Vagina (tissue), 2 donors: Measurements from ENCODE around the gene TMTC2. TPM values are rescaled to one million over a fixed set of nuclear protein-coding genes. Genes with fewer than 3 reads are reported as not detected.

Experiments
- DNase-seq, 2 donors: peaks; one replicate each; pipeline ENCODE4 v3.0.0-alpha.2; 2017; ENCODE audit errors: extremely low spot score in 2 of 2
- H3K27ac ChIP-seq: fragments of 200-600 bp; sonication (generic); one replicate; pipeline ENCODE4 v1.5.1; 2019
- H3K27me3 ChIP-seq: fragments of 200-600 bp; sonication (generic); one replicate; pipeline ENCODE4 v1.5.1; 2019
- H3K36me3 ChIP-seq, 2 donors: fragments of 200-600 bp; sonication (generic); one replicate each; pipeline ENCODE4 v1.5.1; 2017 to 2019
- H3K4me1 ChIP-seq: fragments of 200-600 bp; sonication (generic); one replicate; pipeline ENCODE4 v1.5.1; 2019
- H3K4me3 ChIP-seq, 2 donors: fragments of 200-600 bp; sonication (generic); 1 replicate in 1 of 2; 2 replicates in 1 of 2; pipeline ENCODE4 v1.5.1; 2016 to 2019
- H3K9me3 ChIP-seq: fragments of 200-600 bp; sonication (generic); one replicate; pipeline ENCODE4 v1.5.1; 2019
- CTCF ChIP-seq, 3 experiments: fragments of 450-650 bp in 2 of 3; fragments of 200-600 bp in 1 of 3; sonication (generic) in 1 of 3; IDR thresholded peaks; one replicate each; pipeline ENCODE4 v1.5.1; 2017 to 2019; ENCODE audit warnings: antibody characterized with exemption in 3 of 3, mild to moderate bottlenecking in 2 of 3, moderate library complexity in 2 of 3
- POLR2A ChIP-seq, 2 donors: fragments of 450-650 bp; IDR thresholded peaks; one replicate each; pipeline ENCODE4 v1.6.1; 2017; ENCODE audit warnings: antibody characterized with exemption in 2 of 2, mild to moderate bottlenecking in 2 of 2, moderate library complexity in 2 of 2
- POLR2AphosphoS5 ChIP-seq, 2 donors: sonication (generic); formaldehyde crosslinking; IDR thresholded peaks; one replicate each; pipeline ENCODE4 v1.9.0; 2017; ENCODE audit warnings: antibody characterized with exemption in 2 of 2, mild to moderate bottlenecking in 2 of 2, low read depth in 1 of 2; ENCODE audit not compliant: insufficient read depth in 1 of 2
- intact Hi-C: fragments of 100-400 bp; cut with DNase I; formaldehyde crosslinking; loops from one replicate; pipeline ENCODE4 v1.15.1; 2023
- total RNA-seq: library from RNA; depleted of rRNA; stranded (reverse); fragments of >200 nt; gene quantifications from one replicate; pipeline ENCODE4 v1.2.3, GENCODE V29; 2016

TMTC2 gene
- total RNA-seq, 1 donor from 2014 or later, result 15.5 TPM

GRCh38 chr12:82971584-82971983, 284.9 kb downstream of the TMTC2 start:
- Histone ChIP-seq H3K27me3 (no peaks in the 10 kb centered on the region), H3K4me3 (no peak overlapping the region), H3K4me1 (no peaks in the 10 kb centered on the region), H3K36me3 (no peaks in the 10 kb centered on the region), H3K9me3 (no peaks in the 10 kb centered on the region), H3K27ac (no peak overlapping the region)
- no peak for DNase-seq
- TF ChIP-seq POLR2AphosphoS5 (IDR thresholded peaks at IDR 0.05; ENCODE audit: insufficient read depth in 1 of 2, low read depth in 1 of 2), result no peak
- no peak for TF ChIP-seq POLR2A (IDR thresholded peaks at IDR 0.05)
- no peak for TF ChIP-seq CTCF (IDR thresholded peaks at IDR 0.05)
- intact Hi-C loops, result no loop called here

GRCh38 chr12:82972624-82973023, 285.9 kb downstream of the TMTC2 start:
- intact Hi-C loops, result no loop called here
- no peak overlapping the region for H3K27ac ChIP-seq
- DNase-seq, result no peak

GRCh38 chr12:82973592-82973991, 286.9 kb downstream of the TMTC2 start:
- Histone ChIP-seq H3K36me3 (no peaks in the 10 kb centered on the region), H3K9me3 (no peaks in the 10 kb centered on the region), H3K27me3 (no peaks in the 10 kb centered on the region), H3K27ac (no peak overlapping the region), H3K4me3 (no peak overlapping the region), H3K4me1 (no peaks in the 10 kb centered on the region)
- DNase-seq, result no peak
- no peak for TF ChIP-seq POLR2A (IDR thresholded peaks at IDR 0.05)
- TF ChIP-seq CTCF (IDR thresholded peaks at IDR 0.05), result no peak
- no peak for TF ChIP-seq POLR2AphosphoS5 (IDR thresholded peaks at IDR 0.05; ENCODE audit: insufficient read depth in 1 of 2, low read depth in 1 of 2)
- intact Hi-C loops, result no loop called here

More at GRCh38 chr12:82972624-82973023, 285.9 kb downstream of the TMTC2 start:
- Histone ChIP-seq H3K9me3 (no peaks in the 10 kb centered on the region), H3K27me3 (no peaks in the 10 kb centered on the region), H3K36me3 (no peaks in the 10 kb centered on the region), H3K4me3 (no peak overlapping the region), H3K4me1 (no peaks in the 10 kb centered on the region)
- TF ChIP-seq POLR2AphosphoS5 (IDR thresholded peaks at IDR 0.05; ENCODE audit: insufficient read depth in 1 of 2, low read depth in 1 of 2) (no peak), CTCF (IDR thresholded peaks at IDR 0.05) (no peak), POLR2A (IDR thresholded peaks at IDR 0.05) (no peak)

GRCh38 chr12:82981150-82981549, 294.4 kb downstream of the TMTC2 start:
- H3K27ac ChIP-seq, result no peak overlapping the region
- H3K36me3 ChIP-seq, result no peaks in the 10 kb centered on the region
- H3K4me1 ChIP-seq, result no peaks in the 10 kb centered on the region
- TF ChIP-seq POLR2A (IDR thresholded peaks at IDR 0.05) (no peak), POLR2AphosphoS5 (IDR thresholded peaks at IDR 0.05; ENCODE audit: insufficient read depth in 1 of 2, low read depth in 1 of 2) (no peak), CTCF (IDR thresholded peaks at IDR 0.05) (no peak)
- H3K27me3 ChIP-seq, result no peaks in the 10 kb centered on the region
- H3K4me3 ChIP-seq, result no peak overlapping the region
- intact Hi-C loops, result no loop called here
- no peak for DNase-seq
- no peaks in the 10 kb centered on the region for H3K9me3 ChIP-seq

GRCh38 chr12:82994117-82994516, 307.4 kb downstream of the TMTC2 start:
- Histone ChIP-seq H3K36me3 (no peaks in the 10 kb centered on the region), H3K4me3 (no peak overlapping the region), H3K27me3 (no peaks in the 10 kb centered on the region), H3K9me3 (no peaks in the 10 kb centered on the region), H3K4me1 (no peaks in the 10 kb centered on the region), H3K27ac (no peak overlapping the region)
- no peak for TF ChIP-seq POLR2AphosphoS5 (IDR thresholded peaks at IDR 0.05; ENCODE audit: insufficient read depth in 1 of 2, low read depth in 1 of 2)
- TF ChIP-seq CTCF (IDR thresholded peaks at IDR 0.05), result no peak
- TF ChIP-seq POLR2A (IDR thresholded peaks at IDR 0.05), result no peak
- intact Hi-C loops, result no loop called here
- DNase-seq, result no peak
